ENCODE results near the gene MGST1.
"Not testable (repeated sequence)": the region's sequence is repeated elsewhere in the genome, so short reads cannot be mapped to it uniquely, and the experiment has no call there.

Gene MGST1

DNA sequence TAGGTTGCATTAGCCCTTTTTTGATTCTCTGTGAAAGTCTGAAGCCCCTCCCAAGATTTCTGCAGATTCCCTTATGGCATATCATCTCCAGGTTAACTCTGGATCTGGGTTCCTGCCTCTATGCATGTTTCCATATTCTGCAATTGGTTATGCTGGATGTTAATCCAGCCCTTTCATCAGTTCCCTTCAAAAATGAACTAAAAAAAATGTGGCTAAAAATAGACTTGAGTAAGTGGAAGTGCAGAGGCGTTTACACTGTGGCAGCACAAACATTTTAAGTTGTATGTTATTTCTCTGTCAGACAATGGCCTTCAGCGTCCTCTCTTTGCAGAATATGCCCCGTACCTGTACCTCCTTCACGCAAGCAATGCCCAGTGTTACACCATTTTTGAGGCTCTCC lies 11.4 kb downstream of the MGST1 start:
- DNase-seq: no peak

DNA sequence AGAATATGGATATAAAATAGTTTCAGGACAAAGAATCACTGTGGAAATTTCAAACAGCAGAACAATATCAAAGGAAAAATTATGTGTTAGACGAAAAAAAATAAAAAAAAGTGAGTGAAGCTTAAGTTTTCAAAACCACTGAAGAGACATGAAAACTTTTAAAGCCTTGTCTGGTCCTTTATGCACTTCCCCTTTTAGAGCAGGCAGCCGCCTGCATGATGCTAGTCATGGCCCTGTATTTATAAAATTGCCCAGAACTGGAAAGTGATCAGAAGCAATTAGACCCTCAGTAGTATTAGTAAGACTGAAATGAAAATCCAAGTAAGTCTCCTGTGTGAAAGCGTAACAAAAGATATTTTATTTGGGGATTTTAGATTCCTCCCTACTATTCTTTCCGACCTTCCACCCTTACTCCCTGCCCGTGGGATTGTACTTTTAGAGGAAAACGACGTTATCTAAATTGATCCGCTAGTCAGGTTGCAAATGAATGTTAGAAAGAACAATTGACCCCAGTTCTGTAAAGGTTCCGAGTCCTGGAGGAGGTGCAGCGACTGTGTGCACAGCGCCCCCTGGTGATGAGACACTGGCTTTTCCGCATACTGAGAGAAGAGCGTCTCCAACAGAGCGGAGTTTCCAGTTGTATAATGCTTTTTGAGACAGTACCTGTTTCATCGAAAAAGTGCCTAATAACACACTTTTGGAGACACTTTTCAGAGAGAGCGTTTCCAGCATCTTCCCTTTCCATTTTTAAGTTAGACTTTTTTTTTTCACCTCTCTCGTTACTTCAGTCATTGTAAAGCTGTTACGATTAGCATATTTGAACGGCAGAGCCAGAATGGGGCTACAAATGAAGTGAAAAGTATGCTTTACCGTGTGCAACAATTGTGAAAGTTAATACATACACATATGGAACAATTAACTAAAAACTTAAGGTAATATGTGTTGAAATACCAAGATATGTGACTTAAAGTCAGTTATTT lies 12.4 kb downstream of the MGST1 start:
- peak; percentile 15 to 22 for DNase-seq

DNA sequence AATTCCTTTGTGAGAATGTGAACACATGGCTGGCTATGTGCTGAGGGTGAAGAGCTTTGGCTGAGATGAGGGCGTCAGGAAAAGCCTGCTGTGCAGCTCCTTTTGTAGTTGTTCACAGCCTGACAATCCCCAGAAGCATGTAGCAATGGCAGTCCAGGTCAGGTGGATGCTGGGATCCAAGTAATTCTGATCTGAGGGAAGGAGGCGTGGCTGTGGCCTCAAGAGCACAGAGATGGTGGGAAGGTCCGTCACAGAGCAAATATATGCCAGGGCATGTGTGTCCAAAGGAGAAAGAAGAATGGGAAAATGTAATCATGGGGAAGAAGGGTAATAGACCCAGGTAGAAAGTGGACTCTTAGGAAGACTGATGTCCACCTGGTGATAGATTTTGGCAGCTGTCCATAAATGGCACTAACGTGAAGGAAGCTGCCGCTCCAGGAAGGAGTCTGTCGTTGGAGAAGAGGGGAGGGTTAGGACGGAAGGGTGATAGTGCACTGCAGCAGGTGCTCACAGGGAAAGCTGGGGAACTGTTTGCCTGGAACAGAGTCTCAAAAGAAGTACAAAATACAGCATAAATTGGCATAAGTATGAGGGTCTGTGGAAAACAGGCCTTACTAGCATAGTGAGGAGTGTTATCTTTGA lies 13.8 kb downstream of the MGST1 start:
- DNase-seq: no peak

DNA sequence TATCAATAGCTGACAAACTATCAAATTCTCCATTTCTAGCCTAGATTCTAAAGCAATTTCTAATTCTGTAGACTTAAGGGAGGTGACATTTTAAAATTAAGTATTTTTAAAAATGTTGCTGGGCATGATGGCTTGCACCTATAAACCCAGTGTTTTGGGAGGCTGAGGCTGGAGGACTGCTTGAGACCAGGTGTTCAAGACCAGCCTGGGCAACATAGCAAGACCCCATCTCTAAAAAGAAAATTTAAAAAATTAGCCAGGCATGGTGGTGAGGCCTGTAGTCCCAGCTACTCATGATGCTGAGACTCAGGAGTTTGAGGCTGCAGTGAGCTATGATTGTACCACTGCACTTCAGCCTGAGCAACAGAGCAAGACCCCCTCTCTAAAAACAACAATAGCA lies 15.1 kb downstream of the MGST1 start:
- no peak for DNase-seq

DNA sequence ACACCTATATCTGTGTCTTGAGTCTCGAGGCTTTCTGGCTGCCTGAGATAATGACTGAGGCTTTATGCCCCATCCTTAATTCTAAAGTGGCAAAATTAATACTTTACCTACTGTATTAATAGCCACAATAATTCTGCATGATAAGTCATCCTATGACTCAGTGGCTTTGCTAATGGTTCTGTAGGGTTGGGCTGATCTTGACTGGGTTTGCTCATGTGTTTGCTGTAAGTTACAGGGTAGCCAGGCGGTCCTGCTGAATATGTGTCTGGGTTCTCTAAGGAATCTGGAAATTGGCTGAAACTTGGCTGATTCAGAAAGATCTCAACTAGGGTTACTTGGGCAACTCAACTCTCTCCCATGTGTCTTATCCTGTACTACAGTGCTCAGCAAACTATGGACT lies 21.7 kb downstream of the MGST1 start:
- no peak for DNase-seq

DNA sequence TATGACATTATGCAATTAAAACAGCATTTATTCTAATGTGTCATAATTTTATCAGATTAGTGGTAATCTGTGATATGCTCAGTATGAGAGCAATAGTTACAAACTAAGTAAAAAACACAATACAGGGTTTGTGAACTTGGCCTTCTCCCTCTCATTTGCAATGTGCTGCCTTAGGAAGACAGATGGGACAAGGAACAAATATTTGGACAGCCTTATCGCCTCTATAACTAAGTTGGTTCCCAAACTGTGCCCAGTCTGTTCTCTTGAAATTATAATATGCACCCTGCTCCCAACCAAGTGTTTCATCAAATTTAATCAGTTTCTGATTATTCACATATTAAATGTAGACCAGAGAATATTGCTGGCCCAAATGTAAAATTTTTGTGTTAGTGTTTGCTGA lies 22.7 kb downstream of the MGST1 start:
- no peak for DNase-seq

DNA sequence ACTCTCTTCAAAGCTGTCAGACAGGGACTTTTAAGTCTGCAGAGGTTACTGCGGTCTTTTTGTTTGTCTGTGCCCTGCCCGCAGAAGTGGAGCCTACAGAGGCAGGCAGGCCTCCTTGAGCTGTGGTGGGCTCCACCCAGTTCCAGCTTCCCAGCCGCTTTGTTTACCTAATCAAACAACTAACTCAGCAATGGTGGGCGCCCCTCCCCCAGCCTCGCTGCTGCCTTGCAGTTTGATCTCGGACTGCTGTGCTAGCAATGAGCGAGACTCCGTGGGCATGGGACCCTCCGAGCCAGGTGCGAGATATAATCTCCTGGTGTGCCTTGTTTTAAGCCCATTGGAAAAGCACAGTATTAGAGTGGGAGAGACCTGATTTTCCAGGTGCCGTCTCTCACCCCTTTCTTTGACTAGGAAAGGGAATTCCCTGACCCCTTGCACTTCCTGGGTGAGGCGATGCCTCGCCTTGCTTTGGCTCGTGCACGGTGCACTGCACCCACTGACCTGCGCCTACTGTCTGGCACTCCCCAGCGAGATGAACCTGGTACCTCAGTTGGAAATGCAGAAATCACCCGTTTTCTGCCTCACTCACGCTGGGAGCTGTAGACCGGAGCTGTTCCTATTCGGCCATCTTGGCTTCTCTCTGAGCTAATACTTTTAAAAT lies 35.3 kb downstream of the MGST1 start:
- DNase-seq: not testable (repeated sequence)

DNA sequence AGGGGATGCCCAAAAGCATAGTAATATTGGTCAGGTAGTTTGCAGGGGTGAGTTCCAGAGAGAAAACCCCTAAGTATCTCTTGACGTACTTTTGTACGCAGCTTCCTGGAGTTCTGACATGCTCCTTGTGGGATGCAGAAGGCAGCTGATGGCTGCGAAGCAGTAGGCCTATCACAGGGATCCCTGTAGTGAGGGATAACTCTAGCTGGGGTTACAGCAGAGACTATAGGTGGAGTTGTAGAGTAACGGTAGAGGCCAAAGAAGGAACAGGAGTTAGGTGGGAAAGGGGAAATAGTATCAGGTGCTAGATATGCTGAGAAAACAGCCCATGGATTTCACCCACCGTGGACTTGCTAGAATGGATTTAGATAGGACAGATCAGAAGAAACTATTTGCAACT lies 37.3 kb downstream of the MGST1 start:
- no peak for DNase-seq

DNA sequence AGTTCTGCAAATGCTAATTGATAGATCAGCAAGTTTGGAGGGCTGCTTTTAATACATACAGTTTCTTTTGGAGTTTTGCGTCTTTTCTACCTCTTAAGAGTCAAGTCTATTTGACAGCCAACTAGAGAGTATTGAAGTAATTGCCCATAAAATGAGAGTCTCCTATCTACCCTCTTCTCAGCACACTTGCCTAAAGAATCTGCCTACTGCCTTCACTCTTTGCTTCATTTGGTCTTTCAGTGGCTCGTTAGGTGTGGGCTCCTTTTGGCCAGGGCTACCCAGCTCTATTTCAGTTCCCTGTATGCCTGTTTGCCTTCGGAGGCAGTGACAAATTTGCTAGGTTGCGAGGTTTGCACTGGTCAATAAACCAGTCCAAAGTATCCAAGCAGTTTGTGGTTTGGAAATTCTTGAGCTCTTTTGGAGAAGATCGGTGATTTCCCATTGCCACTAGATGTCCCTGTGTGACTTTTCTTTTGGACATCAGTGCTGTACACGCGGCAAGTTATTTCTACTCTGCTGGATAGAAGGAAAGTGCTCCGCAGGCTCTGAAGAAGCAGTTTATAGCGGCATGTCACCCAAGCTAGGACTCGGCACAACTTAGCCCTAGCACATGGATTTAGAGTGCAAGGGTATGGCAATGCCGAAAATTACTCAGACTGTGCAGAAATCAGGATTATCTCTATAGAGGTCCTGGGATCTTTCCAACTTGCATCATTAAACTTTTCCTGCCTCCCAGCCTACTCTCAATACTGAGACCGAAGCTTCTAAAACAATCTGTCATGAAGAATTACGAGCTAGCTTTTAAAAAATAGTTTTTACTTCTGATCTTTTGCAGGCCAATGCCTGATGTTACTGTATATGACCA lies 38.6 kb downstream of the MGST1 start:
- no peak for DNase-seq

DNA sequence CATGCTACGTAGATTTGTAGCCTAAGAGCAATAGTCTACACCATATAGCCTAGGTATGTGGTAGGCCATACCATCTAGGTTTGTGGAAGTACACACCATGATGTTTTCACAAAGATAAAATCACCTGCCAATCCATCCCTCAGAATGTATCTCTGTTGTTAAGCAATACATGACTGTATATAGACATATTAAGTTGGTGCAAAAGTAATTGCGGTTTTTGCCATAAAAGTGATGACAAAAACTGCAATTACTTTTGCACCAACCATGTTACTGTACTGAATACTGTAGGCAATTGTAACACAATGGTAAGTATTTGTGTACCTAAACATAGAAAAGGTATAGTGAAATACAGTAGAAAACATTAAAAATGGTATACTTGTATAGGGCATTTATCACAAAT lies 40.5 kb downstream of the MGST1 start:
- DNase-seq: no peak

DNA sequence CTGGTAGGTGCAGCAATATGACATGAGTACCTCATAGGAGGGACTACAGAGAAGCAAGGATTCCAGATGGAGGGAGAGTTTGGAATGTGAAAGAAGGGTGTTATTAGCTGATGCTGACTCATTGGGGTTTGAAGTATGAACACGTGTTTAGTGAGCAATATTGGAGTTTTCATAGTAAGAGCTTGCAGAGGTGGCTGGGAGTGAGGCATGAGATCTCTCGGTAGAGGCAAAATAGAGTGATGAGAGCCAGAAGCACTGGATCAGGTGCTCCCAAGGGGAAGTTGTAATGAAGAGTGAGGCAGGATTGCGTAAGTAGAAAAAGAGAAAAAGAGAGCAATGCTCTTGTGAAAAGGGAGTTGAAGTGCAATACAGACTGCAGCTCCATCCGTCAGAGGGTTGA lies 42.1 kb downstream of the MGST1 start:
- DNase-seq: no peak

DNA sequence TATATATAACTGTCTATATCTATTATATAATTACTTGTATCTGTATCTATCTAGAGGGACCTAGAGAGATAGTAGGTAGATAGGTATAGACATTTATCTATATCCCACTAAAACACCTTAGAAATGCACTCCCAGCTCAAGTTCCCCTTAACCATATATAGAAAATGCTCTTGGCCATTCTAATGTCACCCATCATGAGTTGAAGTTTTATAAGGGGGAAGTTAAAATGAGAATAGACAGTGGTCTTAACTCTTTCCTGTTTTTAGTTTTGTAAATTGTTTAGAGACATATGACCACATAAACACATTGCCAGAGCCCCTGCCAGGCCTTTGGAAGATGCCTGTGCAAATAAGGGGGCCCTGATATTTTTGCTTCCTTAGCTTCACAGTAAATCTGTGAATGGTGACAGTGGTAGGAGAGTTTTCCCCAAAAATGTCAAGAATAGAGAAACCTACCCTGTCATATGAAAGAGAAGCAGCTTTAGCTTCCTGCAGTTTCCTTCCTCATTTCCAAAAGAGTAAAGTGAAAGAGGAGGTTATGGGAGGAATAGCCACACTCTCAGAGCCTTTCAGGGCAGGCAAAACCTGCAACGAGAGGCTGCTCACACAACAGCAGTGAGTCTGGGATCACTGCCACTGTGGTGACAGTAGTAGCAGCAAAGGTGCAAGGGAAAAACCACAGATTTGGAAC lies 45.5 kb downstream of the MGST1 start:
- DNase-seq: no peak

DNA sequence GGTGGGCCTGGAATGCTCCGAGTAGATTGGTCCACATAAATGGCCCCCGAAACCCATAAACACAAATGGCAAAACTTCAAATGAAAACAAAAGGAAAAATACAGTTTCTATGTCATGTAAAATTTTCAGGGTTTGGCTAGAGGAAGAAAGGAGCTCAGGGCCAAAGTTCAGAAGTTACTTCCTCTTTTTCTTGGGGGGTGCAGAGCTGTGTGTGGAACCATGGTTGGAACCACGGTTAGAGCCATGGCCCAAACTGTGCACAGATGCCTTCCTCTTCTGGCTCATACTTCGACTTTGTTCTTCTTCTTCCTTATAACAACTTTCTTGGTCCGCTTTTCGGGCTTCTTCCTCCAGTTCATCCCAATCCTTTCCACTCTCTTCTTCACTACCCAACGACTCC lies 51.7 kb downstream of the MGST1 start:
- no peak for DNase-seq

DNA sequence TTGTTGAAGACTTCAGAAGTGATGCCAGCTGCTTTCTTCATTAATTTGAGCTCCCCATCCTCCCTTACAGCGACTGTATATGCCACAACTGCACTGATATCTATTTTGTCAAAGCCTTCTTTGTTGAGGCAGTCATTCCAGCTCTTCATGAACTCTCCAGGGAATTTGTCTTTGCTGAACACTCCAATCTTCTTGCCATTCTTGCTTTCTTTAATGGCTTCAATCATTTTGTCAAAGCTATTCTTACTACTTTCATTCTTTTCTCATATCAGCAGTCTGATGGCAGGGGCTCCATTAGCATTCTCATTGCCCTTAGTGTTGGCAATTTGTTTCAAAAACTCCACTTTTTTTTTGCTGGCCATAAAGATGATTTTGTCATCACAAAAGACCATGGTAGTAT lies 54.4 kb downstream of the MGST1 start:
- DNase-seq: not testable (repeated sequence)

DNA sequence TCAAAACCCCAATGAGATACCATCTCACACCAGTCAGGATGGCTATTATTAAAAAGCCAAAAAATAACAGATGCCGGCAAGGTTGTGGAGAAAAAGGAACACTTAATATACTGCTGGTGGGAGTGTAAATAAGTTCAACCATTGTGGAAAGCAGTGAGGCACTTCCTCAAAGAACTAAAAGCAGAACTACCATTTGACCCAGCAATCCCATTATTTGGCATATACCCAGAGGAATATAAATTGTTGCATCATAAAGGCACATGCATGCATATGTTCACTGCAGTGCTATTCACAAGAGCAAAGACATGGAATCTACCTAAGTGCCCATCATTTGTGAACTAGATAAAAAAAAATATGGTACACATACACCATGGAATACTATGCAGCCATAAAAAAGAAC lies 59.9 kb downstream of the MGST1 start:
- DNase-seq: no peak

Data from stimulated activated CD4-positive, alpha-beta T cell treated with anti-CD3 and anti-CD28 coated beads, Interleukin-2, amount 100 ng/mL, for 48 hours (primary cell).